GM21737 (cell line): ENCODE data around the gene TAGLN2.

Experiments used
- ATAC-seq: cut with Tn5 transposase; IDR thresholded peaks from one replicate; pipeline ENCODE4 v1.9.1; 2021; ENCODE audit warnings: mild to moderate bottlenecking, moderate library complexity; ENCODE audit not compliant: unreplicated experiment

Gene TAGLN2

GRCh38 chr1:159949981-159950381 lies 24.7 kb upstream of the TAGLN2 start:
- ATAC-seq: no peak

GRCh38 chr1:159949123-159949522 lies 23.8 kb upstream of the TAGLN2 start:
- no peak for ATAC-seq

DNA sequence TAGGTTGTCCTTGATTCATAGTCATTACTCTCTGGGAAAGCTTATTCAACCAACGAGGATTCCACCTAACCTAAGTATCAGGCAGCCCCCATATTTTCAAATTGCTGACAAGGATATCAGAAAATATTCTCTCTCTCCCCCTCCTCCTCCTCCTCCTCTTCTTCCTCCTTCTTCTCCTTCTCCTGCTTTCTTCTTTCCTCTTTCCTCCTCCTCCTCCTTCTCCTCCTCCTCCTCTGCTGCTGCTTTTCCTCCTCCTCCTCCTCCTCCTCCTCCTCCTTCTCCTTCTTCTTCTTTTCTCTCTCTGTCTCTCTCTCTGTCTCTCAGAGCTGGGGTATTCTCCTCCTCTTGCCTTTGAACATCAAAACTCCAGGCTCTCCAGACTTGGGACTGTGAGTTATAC lies 22.6 kb upstream of the TAGLN2 start:
- no peak for ATAC-seq

- ATAC-seq: no peak
Measured at GRCh38 chr1:159946242-159947187, 21.2 kb upstream of the TAGLN2 start.

DNA sequence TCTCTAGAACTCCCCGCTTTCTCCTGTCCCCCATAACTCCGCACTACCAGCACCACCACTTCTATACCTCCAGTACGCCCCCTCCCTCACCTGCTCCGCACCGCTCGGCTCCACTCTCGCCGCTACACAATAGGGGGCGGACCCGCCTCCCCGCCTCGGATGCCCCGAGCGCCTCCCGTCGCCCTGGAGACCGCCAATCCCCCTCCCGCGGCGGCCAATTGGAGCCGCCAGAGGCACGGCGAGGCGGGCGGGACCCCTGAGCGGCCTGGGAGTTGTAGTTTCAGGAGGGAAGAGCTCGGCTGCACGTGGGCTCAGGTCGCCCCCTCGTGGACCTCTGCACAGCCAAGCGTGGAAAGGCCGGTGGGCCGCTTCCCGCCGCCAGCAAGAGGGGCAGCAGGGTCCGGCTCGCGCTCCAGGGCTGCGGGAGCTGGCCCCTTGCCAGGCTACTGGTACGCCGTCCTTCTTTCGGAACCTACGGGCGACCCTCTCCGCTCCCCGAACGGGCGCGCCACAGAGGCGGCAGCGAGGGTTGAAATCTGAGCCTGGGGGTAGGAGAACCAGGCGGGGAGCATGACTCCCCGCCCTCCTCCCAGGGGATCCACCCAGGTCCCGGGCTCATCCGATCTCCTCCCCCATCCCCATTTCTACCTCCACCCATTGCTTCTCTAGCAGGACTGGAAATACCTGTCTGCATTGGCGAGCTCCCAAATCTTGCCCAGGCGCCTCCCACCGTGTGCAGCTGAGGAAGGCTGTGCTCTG lies 20.4 kb upstream of the TAGLN2 start, which contains the start of gene IGSF9:
IGSF9 (minus strand) TSS at position 131 of the 759 bp plus-strand sequence. CDS start 2,159 bp downstream, outside the sequence.
- ATAC-seq: no peak

GRCh38 chr1:159944623-159945455 lies 19.5 kb upstream of the TAGLN2 start:
- ATAC-seq: no peak

DNA sequence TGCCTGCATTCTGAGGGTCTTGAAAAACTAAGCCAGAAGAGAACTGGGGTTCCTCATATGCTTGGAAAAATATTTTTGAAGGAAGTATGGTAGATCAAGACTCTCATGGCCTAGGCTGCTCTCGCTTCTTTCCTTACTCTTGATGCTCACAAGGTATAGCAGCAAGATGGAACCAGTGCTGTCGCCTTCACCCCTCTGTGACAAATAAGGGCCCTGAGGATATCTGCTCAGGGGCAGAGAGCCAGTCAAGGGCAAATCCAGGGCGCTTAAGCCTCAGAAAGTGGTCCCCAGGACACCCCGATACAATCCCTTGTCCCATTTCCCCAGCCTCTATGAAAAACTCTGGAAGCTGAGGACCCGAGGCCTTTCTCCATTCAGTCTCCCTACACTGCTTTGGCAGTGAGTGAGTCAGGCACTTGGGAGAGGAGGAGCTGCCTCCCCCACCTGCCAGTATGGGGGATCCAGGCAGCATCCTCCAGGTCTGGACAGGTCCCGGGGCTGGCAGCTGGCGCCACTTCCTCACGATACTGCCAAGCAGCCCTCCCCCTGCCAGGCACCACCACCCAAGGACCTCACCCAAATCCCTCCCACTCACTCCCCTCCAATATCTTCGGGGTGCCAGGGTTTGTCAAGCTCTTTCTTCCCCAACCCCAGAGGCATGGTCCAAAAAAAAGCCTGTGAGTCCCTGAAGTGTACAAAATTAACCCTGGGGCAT lies 18.8 kb upstream of the TAGLN2 start:
- no peak for ATAC-seq

DNA sequence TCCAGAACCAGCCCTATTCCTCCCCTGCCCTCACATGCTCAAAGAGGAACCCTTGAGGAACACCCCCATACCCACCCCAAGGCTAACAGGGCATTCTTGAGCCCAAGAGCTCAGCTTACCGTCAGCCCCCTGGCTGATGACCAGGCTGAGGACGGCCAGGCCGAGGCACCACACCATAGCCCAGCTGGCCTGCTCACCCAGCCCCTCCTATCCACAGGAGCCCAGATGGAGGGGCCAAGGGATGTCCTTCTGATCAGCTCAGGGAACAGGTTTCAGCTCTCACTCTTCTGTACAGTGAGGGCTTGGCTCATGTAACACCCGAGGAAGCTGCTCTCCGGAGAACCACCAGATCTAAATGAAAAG lies 18.0 kb upstream of the TAGLN2 start:
- ATAC-seq: no peak

DNA sequence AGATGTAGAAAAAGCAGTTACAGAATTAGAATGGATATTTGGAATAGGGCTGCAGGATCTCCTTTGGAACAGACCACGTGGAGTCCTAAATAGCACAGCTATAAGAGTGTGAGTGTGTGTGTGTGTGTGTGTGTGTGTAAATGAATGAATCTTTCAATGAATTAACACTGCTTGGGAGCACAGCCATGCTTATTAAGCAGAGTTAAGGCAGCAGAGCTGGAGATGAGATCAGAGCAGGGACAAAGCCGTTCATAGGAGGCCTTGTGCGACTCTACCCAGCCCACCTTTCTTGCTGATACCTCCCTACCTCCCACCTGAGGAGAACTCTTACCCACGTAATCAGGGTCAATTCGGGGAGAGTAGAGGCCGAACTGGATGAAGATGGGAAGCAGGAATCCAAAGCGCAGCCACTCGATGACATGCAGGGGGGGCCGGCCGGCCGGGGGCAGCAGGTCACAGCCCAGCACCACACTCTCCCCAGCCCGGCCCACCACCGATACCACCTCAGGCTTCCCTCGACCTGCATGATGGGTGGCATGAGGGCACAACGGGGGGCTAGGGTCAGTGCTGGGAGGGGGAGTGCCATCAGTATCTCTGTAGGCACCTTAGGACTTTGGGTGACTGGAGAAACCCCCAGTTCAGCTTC lies 17.4 kb upstream of the TAGLN2 start:
- no peak for ATAC-seq

DNA sequence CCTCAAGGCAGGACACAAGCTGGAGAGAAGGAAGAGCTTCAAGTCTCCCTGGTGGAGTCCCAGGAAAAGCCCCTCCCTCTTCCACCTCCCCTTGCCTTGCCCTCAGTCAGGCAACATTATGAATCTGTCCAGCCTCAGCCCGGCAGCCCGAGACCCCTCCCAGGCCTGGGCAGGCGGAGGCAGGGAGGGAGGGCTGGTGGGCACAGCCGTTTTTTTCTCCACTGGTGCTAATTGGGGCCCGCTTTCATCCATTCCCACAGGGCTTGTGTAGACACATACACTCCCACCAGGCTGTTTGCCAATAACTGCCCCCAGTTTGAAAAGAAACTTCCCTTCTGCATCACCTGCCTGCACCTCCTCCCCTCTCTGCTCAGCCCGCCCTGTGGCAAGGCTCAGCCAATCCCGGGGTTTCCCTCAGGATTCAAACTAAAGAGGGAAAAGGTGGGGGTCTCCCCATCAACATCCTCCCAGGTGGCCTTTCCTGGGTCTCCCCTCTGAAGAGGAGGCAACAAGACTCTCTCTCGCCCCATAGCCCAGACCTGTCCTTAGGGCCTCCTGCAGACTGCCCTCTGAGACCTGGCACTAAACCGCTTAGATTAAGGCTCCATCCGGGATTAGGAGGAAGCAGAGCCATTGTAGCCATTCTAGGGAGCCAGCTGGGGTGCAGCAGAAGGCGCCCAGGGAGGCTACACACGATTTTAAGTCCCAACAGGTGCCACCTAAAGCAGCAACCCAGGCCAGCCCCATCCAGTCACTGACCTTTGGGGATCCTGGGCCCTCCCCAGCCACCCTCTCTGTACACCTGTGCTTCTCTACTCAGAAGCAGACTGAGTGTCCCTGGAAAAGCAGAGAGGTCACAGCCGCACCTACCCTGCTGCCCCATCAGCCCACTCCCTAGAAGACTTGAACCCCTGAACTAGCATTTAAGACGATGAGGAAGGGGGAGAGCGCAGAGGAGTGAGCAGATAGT lies 16.6 kb upstream of the TAGLN2 start:
- ATAC-seq: no peak

- ATAC-seq: no peak
Measured at GRCh38 chr1:159941141-159941540, 15.8 kb upstream of the TAGLN2 start.

DNA sequence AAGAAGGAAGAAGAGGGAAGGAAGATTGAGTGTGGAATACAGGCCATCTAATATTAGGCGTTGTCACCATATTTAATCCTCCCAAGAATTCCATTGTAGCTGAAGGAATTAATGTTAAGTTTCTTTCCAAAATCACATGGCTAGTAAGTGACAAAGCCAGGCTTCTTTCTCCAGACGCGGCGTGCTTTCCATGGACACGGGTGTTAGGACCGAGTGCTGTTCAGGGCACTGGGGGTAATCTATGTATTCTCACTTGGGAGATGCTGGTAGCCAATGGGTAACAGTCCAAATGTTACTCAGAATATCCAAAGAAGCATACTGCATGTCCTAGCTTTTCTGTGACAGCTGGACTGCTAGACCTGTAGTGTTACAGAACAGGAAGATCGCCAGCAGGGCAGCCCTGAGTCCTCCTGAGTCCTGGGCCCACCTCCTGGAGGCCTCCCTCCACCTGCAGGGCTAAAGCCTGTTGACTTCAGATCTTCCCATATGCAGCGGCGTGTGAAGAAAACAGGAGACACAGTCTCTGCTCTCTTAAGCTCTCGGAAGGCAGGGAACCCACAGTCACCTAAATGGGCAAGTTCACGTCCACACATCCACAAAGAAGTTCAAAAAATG lies 14.8 kb upstream of the TAGLN2 start:
- ATAC-seq: no peak

DNA sequence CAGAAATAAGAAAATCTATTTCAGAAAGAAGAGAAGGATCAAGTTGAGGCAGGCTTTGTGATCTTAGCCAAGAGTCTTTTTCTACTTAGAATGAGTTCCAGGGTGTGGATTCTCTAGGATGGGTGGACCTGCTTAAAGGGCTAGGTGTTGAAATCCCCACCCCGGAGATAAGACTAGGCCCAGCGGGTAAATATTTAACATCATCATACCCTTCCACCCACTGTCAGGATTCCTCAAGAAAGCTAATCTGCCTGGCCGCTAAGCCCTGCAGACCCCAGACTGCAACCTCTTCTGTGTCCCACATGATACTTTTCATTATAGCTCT lies 14.3 kb upstream of the TAGLN2 start:
- ATAC-seq: no peak

DNA sequence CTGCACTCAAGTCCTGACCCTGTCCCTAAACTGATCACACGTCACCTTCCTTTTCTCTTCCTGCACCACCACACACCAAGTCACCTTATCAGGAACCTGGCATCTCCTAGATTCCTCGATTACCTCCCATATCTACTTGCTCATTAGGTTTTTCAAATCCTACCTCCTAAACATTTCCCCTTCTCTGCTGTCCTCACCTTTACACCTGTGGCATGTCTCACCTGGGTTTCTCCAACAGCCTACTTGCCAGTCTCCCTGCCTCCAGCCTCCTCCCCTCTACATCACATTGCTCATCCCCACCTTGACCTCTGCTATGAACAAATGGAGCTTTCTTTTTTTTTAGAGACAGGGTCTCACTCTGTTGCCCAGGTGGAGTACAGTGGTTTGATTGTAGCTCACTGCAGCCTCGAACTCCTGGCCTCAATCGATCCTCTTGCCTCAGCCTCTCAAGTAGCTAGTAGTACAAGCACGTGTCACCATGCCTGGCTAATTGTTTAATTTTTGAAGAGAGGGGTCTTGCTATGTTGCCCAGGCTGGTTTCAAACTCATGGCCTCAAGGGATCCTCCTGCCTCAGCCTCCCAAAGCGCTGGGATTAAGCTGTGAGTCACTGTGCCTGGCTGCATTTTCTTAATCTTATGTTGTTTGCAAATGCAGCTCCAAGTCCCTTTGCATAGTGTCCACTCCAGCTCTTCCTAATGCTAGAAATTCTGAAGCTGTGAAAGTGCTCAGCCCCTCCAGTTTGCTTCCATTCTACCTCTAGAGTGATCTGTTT lies 13.8 kb upstream of the TAGLN2 start:
- ATAC-seq: no peak

GRCh38 chr1:159938211-159938852 lies 13.0 kb upstream of the TAGLN2 start:
- no peak for ATAC-seq

DNA sequence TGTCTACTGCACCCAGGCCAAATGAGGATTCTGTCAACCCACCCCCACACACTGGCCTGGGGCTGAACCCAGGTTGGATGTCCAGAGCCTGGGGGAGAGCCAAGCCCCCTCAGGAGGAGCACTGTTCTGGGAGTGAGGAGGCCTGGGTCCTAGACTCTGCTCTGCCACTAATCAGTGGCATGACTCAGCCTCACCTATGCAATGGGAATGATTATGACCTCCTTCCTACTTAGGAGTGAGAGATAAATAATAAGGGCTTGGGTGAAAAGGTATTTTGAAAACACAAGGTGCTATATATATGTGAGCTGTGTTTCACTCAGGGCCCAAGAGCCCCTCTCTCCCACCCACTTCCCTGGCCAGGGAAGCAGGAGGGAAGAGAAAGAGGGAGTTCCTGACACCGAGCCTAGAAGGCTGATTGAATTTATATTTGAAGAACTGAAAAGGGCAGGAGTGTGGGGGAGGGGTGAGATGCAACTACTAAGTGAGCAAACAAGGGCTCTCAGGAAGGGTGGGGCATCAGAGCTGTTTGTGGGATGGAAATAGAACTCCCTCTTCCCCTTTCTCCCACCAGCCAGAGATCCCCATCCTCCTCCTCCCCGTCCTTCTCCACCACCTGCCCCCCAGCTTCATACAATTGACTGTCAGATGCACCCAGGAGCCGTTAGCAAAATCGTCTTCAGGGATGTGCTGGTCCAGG lies 11.9 kb upstream of the TAGLN2 start:
- ATAC-seq: no peak
